Measurements from ENCODE around the gene NAPEPLD. TPM values are rescaled to one million over a fixed set of nuclear protein-coding genes. Genes with fewer than 3 reads are reported as not detected.
"Not testable (repeated sequence)": the region's sequence is repeated elsewhere in the genome, so short reads cannot be mapped to it uniquely, and the experiment has no call there.

Gene NAPEPLD
- polyA plus RNA-seq, 1 donor (not counting 4 experiments of a cell fraction or from before 2014, with no cell fraction given), result 3.8 TPM

DNA sequence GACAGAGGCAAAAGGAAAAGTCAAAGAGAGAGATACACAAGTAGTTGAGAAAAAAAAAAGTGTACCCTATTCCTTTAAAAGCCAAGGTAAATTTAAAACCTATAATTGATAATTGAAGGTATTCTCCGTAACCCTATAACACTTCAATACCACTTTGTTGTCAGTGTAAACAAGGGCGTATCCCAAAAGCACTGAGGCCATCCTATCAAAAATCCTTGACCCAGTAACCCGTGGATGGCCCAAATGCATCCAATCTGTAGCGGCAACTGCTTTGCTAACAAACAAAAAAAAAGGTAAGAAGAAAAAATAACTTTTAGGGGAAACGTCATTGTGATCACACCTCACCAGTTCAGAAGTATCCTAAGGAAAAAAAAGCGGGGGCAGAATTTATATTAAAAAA lies 5.1 kb upstream of the NAPEPLD start:
- Histone ChIP-seq H3K79me2 (ENCODE audit: control insufficient read depth, insufficient read depth, low read length) (no peaks in the 10 kb centered on the region), H4K20me1 (ENCODE audit: control insufficient read depth, extremely low read depth, insufficient read depth, low read length) (no peaks in the 10 kb centered on the region), H3K27me3 (ENCODE audit: control insufficient read depth, extremely low read depth, insufficient read depth, low read length) (no peaks in the 10 kb centered on the region), H3K9me1 (ENCODE audit: control insufficient read depth, extremely low read depth, insufficient read depth, low read length) (no peaks in the 10 kb centered on the region), H3K4me1 (ENCODE audit: control insufficient read depth, extremely low read depth, insufficient read depth, low read length) (peaks cover 9% of the 10 kb centered on the region), H3K36me3 (ENCODE audit: control insufficient read depth in 2 of 2, extremely low read depth in 1 of 2, insufficient read depth in 2 of 2, low read length in 2 of 2) (no peaks in the 10 kb centered on the region), H3K27ac (ENCODE audit: control insufficient read depth, insufficient read depth, low read length) (no peak overlapping the region), H3K4me3 (ENCODE audit: control insufficient read depth in 2 of 3, extremely low read depth in 1 of 3, insufficient read depth in 2 of 3, low read depth in 1 of 3, low read length in 3 of 3) (no peak overlapping the region), H3K4me2 (ENCODE audit: control insufficient read depth, extremely low read depth, insufficient read depth, low read depth, low read length) (no peak overlapping the region), H2AFZ (ENCODE audit: control insufficient read depth, low read length) (no peak overlapping the region), H3K9ac (ENCODE audit: control insufficient read depth, extremely low read depth, insufficient read depth, low read length) (no peak overlapping the region), H3K9me3 (ENCODE audit: control insufficient read depth, low read depth, low read length) (no peaks in the 10 kb centered on the region)
- DNase-seq (ENCODE audit: low read depth, low spot score), result no peak
- dilution Hi-C loops (cut with MboI; ENCODE audit: extremely low pct_ligation_motif_present, low sequenced_read_pairs), result no loop called here
- no peak for FAIRE-seq
- TF ChIP-seq, protein P1, sequence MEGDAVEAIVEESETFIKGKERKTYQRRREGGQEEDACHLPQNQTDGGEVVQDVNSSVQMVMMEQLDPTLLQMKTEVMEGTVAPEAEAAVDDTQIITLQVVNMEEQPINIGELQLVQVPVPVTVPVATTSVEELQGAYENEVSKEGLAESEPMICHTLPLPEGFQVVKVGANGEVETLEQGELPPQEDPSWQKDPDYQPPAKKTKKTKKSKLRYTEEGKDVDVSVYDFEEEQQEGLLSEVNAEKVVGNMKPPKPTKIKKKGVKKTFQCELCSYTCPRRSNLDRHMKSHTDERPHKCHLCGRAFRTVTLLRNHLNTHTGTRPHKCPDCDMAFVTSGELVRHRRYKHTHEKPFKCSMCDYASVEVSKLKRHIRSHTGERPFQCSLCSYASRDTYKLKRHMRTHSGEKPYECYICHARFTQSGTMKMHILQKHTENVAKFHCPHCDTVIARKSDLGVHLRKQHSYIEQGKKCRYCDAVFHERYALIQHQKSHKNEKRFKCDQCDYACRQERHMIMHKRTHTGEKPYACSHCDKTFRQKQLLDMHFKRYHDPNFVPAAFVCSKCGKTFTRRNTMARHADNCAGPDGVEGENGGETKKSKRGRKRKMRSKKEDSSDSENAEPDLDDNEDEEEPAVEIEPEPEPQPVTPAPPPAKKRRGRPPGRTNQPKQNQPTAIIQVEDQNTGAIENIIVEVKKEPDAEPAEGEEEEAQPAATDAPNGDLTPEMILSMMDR (optimal IDR thresholded peaks at IDR 0.05 in 1 of 3, IDR thresholded peaks at IDR 0.05 in 1 of 3, conservative IDR thresholded peaks at IDR 0.05 in 1 of 3; ENCODE audit: extremely low read depth in 1 of 3, insufficient read depth in 2 of 3, low read length in 3 of 3), result no peak
- no peak for TF ChIP-seq EZH2 (IDR thresholded peaks at IDR 0.05; ENCODE audit: low read length)

- FAIRE-seq; H3K4me2 ChIP-seq (ENCODE audit: control insufficient read depth, extremely low read depth, insufficient read depth, low read depth, low read length); H3K9me1 ChIP-seq (ENCODE audit: control insufficient read depth, extremely low read depth, insufficient read depth, low read length); dilution Hi-C loops (cut with MboI; ENCODE audit: extremely low pct_ligation_motif_present, low sequenced_read_pairs); H4K20me1 ChIP-seq (ENCODE audit: control insufficient read depth, extremely low read depth, insufficient read depth, low read length); H3K27ac ChIP-seq (ENCODE audit: control insufficient read depth, insufficient read depth, low read length); H3K9me3 ChIP-seq (ENCODE audit: control insufficient read depth, low read depth, low read length); H3K79me2 ChIP-seq (ENCODE audit: control insufficient read depth, insufficient read depth, low read length); H3K4me3 ChIP-seq (ENCODE audit: control insufficient read depth in 2 of 3, extremely low read depth in 1 of 3, insufficient read depth in 2 of 3, low read depth in 1 of 3, low read length in 3 of 3); H3K9ac ChIP-seq (ENCODE audit: control insufficient read depth, extremely low read depth, insufficient read depth, low read length); H3K27me3 ChIP-seq (ENCODE audit: control insufficient read depth, extremely low read depth, insufficient read depth, low read length); H3K36me3 ChIP-seq (ENCODE audit: control insufficient read depth in 2 of 2, extremely low read depth in 1 of 2, insufficient read depth in 2 of 2, low read length in 2 of 2); DNase-seq (ENCODE audit: low read depth, low spot score); H2AFZ ChIP-seq (ENCODE audit: control insufficient read depth, low read length): not testable (repeated sequence)
- peaks cover 11% of the 10 kb centered on the region for H3K4me1 ChIP-seq (ENCODE audit: control insufficient read depth, extremely low read depth, insufficient read depth, low read length)
Measured at GRCh38 chr7:103152744-103153617, 4.1 kb upstream of the NAPEPLD start.

DNA sequence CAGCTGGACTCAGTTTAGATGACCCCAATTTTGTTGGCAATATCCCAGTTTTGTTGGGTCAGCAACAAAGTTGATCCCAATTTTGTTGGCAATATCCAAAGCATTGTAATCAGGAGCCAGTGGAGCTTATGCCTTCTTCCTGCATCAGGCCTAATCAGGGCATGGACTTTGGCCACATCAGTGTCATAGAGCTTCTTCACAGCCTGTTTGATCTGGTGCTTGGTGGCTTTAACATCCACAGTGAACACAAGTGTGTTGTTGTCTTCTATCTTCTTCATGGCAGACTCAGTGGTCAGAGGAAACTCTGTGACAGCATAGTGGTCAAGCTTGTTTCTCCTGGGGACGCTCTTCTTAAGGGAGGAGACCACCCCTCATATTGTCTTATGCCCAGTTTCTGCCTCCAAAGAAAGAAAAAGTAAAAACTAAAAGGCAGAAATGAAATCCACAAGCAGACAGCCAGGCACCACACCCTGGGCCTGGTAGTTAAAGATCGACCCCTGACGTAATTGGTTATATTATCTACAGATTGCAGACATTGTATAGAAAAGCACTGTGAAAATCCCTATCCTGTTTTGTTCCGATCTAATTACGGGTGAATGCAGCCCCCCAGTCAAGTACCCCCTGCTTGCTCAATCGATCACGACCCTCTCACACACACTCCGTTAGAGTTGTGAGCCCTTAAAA lies 3.2 kb upstream of the NAPEPLD start:
- FAIRE-seq; H3K27ac ChIP-seq (ENCODE audit: control insufficient read depth, insufficient read depth, low read length); DNase-seq (ENCODE audit: low read depth, low spot score); H3K27me3 ChIP-seq (ENCODE audit: control insufficient read depth, extremely low read depth, insufficient read depth, low read length); H3K4me2 ChIP-seq (ENCODE audit: control insufficient read depth, extremely low read depth, insufficient read depth, low read depth, low read length); H4K20me1 ChIP-seq (ENCODE audit: control insufficient read depth, extremely low read depth, insufficient read depth, low read length); H3K9me3 ChIP-seq (ENCODE audit: control insufficient read depth, low read depth, low read length); H3K36me3 ChIP-seq (ENCODE audit: control insufficient read depth in 2 of 2, extremely low read depth in 1 of 2, insufficient read depth in 2 of 2, low read length in 2 of 2); H3K4me3 ChIP-seq (ENCODE audit: control insufficient read depth in 2 of 3, extremely low read depth in 1 of 3, insufficient read depth in 2 of 3, low read depth in 1 of 3, low read length in 3 of 3); H2AFZ ChIP-seq (ENCODE audit: control insufficient read depth, low read length); H3K79me2 ChIP-seq (ENCODE audit: control insufficient read depth, insufficient read depth, low read length); H3K9me1 ChIP-seq (ENCODE audit: control insufficient read depth, extremely low read depth, insufficient read depth, low read length); dilution Hi-C loops (cut with MboI; ENCODE audit: extremely low pct_ligation_motif_present, low sequenced_read_pairs); H3K9ac ChIP-seq (ENCODE audit: control insufficient read depth, extremely low read depth, insufficient read depth, low read length): not testable (repeated sequence)
- peaks cover 14% of the 10 kb centered on the region for H3K4me1 ChIP-seq (ENCODE audit: control insufficient read depth, extremely low read depth, insufficient read depth, low read length)
